Head of caudate nucleus (tissue), 42 donors: ENCODE results near the gene NLRC3.
A peak's percentile ranks its signal among the peaks of the same experiment; 100 is the strongest.

Experiments
- DNase-seq, 42 donors: peaks; one replicate each; pipeline versions ENCODE4 v3.0.0 to v3.0.0-alpha.2; 2020 to 2021; ENCODE audit warnings: mixed read lengths in 7 of 42
- intact Hi-C: fragments of 100-400 bp; cut with DNase I; formaldehyde crosslinking; loops from one replicate; pipeline ENCODE4 v1.15.0; 2022

NLRC3 gene

GRCh38 chr16:3601614-3602319 is 24.6 kb upstream of the NLRC3 start:
- intact Hi-C loops, result no loop called here

GRCh38 chr16:3599922-3600321 is 22.7 kb upstream of the NLRC3 start:
- intact Hi-C loops, result no loop called here

More at GRCh38 chr16:3601614-3602319, 24.6 kb upstream of the NLRC3 start:
- no peak for DNase-seq

GRCh38 chr16:3599121-3599520 is 21.9 kb upstream of the NLRC3 start:
- no peak for DNase-seq
- intact Hi-C loops, result no loop called here

More at GRCh38 chr16:3599922-3600321, 22.7 kb upstream of the NLRC3 start:
- DNase-seq, result no peak

GRCh38 chr16:3598236-3598635 is 21.0 kb upstream of the NLRC3 start:
- no peak for DNase-seq
- intact Hi-C loops, result no loop called here

- intact Hi-C loops, result no loop called here
- no peak for DNase-seq
These were observed 20.5 kb upstream of the NLRC3 start for GRCh38 chr16:3597676-3598075.

- intact Hi-C loops, result no loop called here
- no peak for DNase-seq
These were observed 20.0 kb upstream of the NLRC3 start for GRCh38 chr16:3597226-3597625.

GRCh38 chr16:3596101-3596861 is 19.1 kb upstream of the NLRC3 start:
- no peak for DNase-seq
- intact Hi-C loops, result no loop called here

- intact Hi-C loops, result no loop called here
These were observed 18.4 kb upstream of the NLRC3 start for GRCh38 chr16:3595521-3596021.

GRCh38 chr16:3595110-3595486 is 17.9 kb upstream of the NLRC3 start:
- DNase-seq, result no peak

More at GRCh38 chr16:3595521-3596021, 18.4 kb upstream of the NLRC3 start:
- DNase-seq, result no peak

GRCh38 chr16:3594316-3595109 is 17.3 kb upstream of the NLRC3 start:
- intact Hi-C loops, result no loop called here
- no peak for DNase-seq

More at GRCh38 chr16:3595110-3595486, 17.9 kb upstream of the NLRC3 start:
- intact Hi-C loops, result no loop called here

- DNase-seq, result no peak
- intact Hi-C loops, result no loop called here
These were observed 15.4 kb upstream of the NLRC3 start for GRCh38 chr16:3592559-3592958.

- DNase-seq, result no peak
- intact Hi-C loops, result no loop called here
These were observed 14.8 kb upstream of the NLRC3 start for GRCh38 chr16:3591991-3592390.

GRCh38 chr16:3591436-3591803 is 14.2 kb upstream of the NLRC3 start:
- DNase-seq, result no peak
- intact Hi-C loops, result no loop called here

GRCh38 chr16:3590736-3591435 is 13.7 kb upstream of the NLRC3 start:
- peak in 2 of 42 donors; percentile 42 to 43 for DNase-seq
- intact Hi-C loops, result no loop called here

- intact Hi-C loops, result no loop called here
- DNase-seq, result no peak
These were observed 12.9 kb upstream of the NLRC3 start for GRCh38 chr16:3589991-3590701.

GRCh38 chr16:3589441-3589921 is 12.3 kb upstream of the NLRC3 start:
- intact Hi-C loops, result no loop called here
- DNase-seq, result peak in 1 of 42 donors; percentile 20

- intact Hi-C loops, result no loop called here
- DNase-seq, result no peak
These were observed 11.8 kb upstream of the NLRC3 start for GRCh38 chr16:3589001-3589400.

- intact Hi-C loops, result no loop called here
- DNase-seq, result no peak
These were observed 10.4 kb upstream of the NLRC3 start for GRCh38 chr16:3587547-3588110.
